ENCODE data around the gene ATP1A4.

The ATP1A4 gene

DNA sequence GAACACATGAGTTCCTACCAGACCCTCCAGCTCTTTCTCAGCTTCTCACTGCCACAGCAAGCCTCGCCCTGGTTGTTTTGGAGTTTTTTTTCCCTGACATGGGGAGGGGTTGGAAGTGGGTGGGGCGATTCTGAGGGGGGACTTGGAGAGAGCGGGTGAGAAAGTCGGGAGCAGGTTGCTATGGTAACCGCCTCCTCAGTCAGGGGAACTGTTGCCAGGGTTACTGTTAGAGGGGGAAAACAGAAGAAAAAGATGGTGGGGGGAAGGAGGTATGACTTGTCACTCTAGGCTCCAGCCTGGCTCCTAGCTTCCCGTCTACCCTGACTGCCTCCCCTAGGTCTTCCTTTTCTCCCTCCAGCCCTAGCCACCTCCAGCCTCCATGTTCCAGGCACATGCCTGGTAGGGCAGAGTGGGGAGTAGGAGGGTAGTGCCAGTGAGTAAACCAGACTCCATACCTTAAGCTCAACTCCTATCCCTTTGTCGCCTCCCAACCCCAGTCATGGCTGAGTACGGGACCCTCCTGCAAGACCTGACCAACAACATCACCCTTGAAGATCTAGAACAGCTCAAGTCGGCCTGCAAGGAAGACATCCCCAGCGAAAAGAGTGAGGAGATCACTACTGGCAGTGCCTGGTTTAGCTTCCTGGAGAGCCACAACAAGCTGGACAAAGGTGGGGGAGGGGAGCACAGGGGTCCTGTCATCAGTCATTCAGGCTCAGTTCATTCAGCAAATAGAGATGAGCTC, 59.8 kb downstream of the ATP1A4 start:
- no peaks in the 10 kb centered on the region for H3K27me3 ChIP-seq (ENCODE audit: control insufficient read depth, insufficient read depth, low read length)
- H3K9me3 ChIP-seq (ENCODE audit: control insufficient read depth, insufficient read depth, low read length) = no peaks in the 10 kb centered on the region
- no peak overlapping the region for H3K9ac ChIP-seq (ENCODE audit: low read depth, low read length)
- peaks cover 34% of the 10 kb centered on the region for H3K4me1 ChIP-seq (ENCODE audit: control insufficient read depth, insufficient read depth, low read length)
- no peak overlapping the region for H3K4me3 ChIP-seq (ENCODE audit: low read depth, low read length)
- H3K36me3 ChIP-seq (ENCODE audit: control insufficient read depth, insufficient read depth, low read length) = peaks cover 30% of the 10 kb centered on the region

DNA sequence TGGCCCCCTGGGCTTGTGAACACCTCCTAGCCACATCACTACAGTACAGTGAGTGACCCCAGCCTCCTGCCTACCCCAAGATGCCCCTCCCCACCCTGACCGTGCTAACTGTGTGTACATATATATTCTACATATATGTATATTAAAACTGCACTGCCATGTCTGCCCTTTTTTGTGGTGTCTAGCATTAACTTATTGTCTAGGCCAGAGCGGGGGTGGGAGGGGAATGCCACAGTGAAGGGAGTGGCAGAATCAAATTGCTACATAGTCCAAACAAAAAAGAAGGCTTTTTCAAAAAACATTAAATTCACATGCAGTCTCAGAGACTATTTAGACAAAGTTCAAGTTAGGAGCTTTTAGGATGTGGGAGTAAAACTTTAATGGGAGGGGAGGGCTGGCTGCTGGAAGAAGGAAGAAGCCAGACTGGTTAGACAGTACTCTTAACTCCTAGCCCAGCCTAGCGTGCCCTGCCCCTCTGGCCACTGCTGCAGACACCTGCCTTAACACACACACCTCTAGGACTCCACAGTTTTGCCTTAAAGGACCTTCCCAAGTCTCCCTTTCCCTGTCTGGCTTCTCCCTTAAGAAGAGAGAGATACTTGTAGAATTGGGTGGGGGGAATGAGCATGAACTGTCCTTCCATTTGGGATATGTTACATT, 63.2 kb downstream of the ATP1A4 start:
- Histone ChIP-seq H3K27me3 (ENCODE audit: control insufficient read depth, insufficient read depth, low read length) (no peaks in the 10 kb centered on the region), H3K4me3 (ENCODE audit: low read depth, low read length) (no peak overlapping the region), H3K4me1 (ENCODE audit: control insufficient read depth, insufficient read depth, low read length) (peaks cover 14% of the 10 kb centered on the region), H3K9ac (ENCODE audit: low read depth, low read length) (no peak overlapping the region), H3K36me3 (ENCODE audit: control insufficient read depth, insufficient read depth, low read length) (peaks cover 41% of the 10 kb centered on the region), H3K9me3 (ENCODE audit: control insufficient read depth, insufficient read depth, low read length) (no peaks in the 10 kb centered on the region)

DNA sequence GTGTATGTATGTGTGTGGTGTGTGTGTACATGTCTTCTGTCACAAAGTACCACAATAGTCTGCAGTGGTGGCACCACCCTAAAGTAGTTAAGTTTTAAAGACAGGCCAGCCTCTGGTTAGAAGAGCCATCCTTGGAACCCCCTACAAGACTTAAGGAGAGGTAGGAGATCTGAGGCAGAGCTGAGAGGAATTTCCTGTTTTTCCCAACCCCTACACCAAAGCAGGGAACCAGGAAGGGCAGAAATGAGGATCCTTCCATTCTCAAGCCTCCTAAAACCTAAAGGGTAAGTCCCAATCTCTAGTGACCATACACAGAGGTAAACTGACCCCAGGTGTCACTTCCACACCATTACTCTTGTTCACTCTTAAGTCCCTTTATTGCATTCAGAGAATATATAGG, 64.9 kb downstream of the ATP1A4 start:
- Histone ChIP-seq H3K9ac (ENCODE audit: low read depth, low read length) (no peak overlapping the region), H3K4me1 (ENCODE audit: control insufficient read depth, insufficient read depth, low read length) (peaks cover 2% of the 10 kb centered on the region), H3K4me3 (ENCODE audit: low read depth, low read length) (no peak overlapping the region), H3K36me3 (ENCODE audit: control insufficient read depth, insufficient read depth, low read length) (peaks cover 41% of the 10 kb centered on the region), H3K27me3 (ENCODE audit: control insufficient read depth, insufficient read depth, low read length) (no peaks in the 10 kb centered on the region), H3K9me3 (ENCODE audit: control insufficient read depth, insufficient read depth, low read length) (no peaks in the 10 kb centered on the region)

DNA sequence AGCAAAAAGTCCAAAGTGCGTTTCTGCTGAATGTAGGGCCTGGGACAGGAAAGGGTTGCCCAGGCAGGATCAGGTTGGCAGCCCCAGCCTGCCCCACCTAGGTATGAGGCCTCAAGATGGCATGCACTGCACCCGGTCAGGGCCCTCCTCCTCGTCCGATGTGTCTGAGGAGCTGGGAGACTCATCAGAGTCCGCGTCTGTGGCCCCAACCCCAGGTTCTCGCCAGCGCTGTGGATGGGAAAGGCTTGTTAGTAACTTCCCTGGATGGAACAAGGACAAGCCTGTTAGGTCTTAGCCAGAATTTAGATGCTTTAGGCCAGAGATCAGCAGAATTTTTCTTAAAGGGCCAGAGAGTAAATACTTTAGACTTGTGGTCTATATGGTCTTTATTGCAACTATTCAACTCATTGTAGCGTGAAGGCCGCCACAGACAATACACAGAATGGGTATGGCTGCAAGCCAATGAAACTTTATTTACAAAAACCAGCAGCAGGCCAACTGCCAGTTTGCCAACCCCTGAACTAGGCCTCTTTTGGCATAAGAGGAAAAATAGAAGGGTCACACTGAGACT, 66.2 kb downstream of the ATP1A4 start:
- no peak overlapping the region for H3K4me3 ChIP-seq (ENCODE audit: low read depth, low read length)
- H3K9me3 ChIP-seq (ENCODE audit: control insufficient read depth, insufficient read depth, low read length) = no peaks in the 10 kb centered on the region
- H3K36me3 ChIP-seq (ENCODE audit: control insufficient read depth, insufficient read depth, low read length) = peaks cover 32% of the 10 kb centered on the region
- H3K4me1 ChIP-seq (ENCODE audit: control insufficient read depth, insufficient read depth, low read length) = no peaks in the 10 kb centered on the region
- no peaks in the 10 kb centered on the region for H3K27me3 ChIP-seq (ENCODE audit: control insufficient read depth, insufficient read depth, low read length)
- no peak overlapping the region for H3K9ac ChIP-seq (ENCODE audit: low read depth, low read length)

DNA sequence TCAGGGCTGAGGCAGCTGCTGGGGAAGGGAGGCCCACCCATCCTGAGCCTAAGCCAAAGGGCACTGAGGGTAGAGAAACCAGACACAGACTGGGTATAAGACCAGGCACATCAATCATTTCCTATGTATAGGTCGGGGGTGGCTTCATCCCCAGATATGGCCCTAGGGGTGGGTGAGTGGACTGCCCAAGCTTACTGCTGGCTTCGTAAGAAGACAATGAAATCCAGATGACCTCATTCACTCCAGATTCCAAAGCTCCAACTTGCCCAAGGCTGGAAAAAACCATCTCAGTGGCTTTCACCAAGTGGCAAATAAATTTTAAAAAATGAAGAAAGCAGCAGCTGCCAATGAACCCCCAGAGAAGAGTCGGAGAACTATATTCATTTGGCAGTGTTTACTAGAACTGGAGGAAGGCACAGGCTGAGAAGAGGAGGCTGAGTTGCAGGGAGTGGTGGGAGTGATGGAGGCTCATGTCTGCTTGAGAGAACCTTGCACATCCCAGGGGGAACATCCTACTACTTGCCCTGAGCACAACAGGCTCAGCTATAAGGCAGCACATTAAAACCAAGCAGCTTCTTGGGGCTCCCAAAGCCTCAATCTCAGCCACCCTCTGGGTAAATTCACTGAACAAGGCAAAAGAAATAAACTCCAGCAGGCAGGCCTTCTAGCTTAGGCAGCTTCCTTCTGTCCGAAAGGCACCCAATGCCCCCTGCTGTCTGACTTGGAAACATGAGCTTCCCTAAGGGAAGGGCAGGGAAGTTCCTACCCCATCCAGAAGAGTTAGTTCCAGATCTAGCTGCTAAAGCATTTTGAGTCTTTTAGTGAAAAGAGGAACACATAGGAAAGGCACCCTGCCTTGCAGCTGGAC, 67.9 kb downstream of the ATP1A4 start:
- Histone ChIP-seq H3K36me3 (ENCODE audit: control insufficient read depth, insufficient read depth, low read length) (peaks cover 34% of the 10 kb centered on the region), H3K4me1 (ENCODE audit: control insufficient read depth, insufficient read depth, low read length) (no peaks in the 10 kb centered on the region), H3K9me3 (ENCODE audit: control insufficient read depth, insufficient read depth, low read length) (no peaks in the 10 kb centered on the region), H3K4me3 (ENCODE audit: low read depth, low read length) (no peak overlapping the region), H3K9ac (ENCODE audit: low read depth, low read length) (no peak overlapping the region), H3K27me3 (ENCODE audit: control insufficient read depth, insufficient read depth, low read length) (no peaks in the 10 kb centered on the region)

DNA sequence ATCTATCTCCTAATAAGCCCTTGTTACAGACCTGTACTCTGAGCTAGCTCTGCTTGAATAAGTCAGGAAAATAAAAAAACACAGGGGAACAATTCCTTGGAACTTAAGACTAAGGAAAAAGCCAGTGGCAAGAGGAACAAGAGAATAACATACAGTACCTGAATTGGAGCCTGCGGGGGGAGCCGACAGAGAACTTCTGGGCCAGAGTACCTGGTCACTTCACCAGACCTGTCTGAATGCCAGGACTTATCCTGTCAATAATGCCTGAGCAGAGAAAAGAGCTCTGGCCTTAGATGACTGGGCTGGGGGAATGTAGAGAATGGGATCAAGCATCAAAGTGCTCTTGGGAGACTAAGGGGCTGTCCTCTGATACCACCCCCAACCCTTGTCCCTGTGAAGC, 68.9 kb downstream of the ATP1A4 start:
- no peaks in the 10 kb centered on the region for H3K9me3 ChIP-seq (ENCODE audit: control insufficient read depth, insufficient read depth, low read length)
- H3K27me3 ChIP-seq (ENCODE audit: control insufficient read depth, insufficient read depth, low read length) = no peaks in the 10 kb centered on the region
- no peak overlapping the region for H3K4me3 ChIP-seq (ENCODE audit: low read depth, low read length)
- H3K9ac ChIP-seq (ENCODE audit: low read depth, low read length) = no peak overlapping the region
- H3K4me1 ChIP-seq (ENCODE audit: control insufficient read depth, insufficient read depth, low read length) = no peaks in the 10 kb centered on the region
- H3K36me3 ChIP-seq (ENCODE audit: control insufficient read depth, insufficient read depth, low read length) = peaks cover 41% of the 10 kb centered on the region

DNA sequence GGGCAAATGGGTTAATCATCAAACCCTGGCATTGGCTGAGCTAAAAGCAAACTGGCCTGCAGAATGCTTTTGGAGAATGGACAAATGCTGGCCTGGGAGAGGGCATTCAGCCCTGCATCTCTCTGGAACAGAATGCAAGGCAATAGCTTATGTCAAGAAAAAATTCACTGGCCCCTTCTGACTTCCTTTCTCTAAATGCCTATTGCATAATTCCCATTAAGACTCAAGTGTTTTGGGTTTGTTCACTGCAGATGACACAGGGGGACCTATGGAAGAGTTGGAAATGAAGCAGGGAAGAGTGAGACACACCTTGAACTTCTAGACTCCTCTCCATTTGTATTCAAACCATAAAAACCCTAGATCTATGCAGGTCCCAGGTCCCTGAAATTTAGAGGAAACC, 69.7 kb downstream of the ATP1A4 start:
- Histone ChIP-seq H3K27me3 (ENCODE audit: control insufficient read depth, insufficient read depth, low read length) (no peaks in the 10 kb centered on the region), H3K4me3 (ENCODE audit: low read depth, low read length) (no peak overlapping the region), H3K9ac (ENCODE audit: low read depth, low read length) (no peak overlapping the region), H3K9me3 (ENCODE audit: control insufficient read depth, insufficient read depth, low read length) (no peaks in the 10 kb centered on the region), H3K4me1 (ENCODE audit: control insufficient read depth, insufficient read depth, low read length) (no peaks in the 10 kb centered on the region), H3K36me3 (ENCODE audit: control insufficient read depth, insufficient read depth, low read length) (peaks cover 41% of the 10 kb centered on the region)

DNA sequence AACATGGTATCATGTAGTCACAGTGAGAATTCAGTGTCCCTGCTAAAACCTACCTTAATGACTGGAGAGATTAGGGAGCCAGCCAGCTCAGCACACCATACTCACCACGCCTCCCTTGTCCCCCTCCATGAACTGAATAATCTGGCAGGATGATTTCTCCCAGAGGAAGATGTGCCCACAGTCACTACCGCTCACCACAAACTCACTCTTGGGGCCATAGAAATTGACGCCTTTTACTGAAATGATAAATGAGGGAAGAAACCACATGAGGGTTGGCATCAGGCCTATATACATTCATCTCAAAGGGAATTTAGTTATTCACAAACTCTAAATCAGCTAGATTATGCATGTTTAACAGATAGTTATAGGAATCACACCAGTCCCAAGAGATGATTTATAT, 71.1 kb downstream of the ATP1A4 start:
- no peak overlapping the region for H3K4me3 ChIP-seq (ENCODE audit: low read depth, low read length)
- no peaks in the 10 kb centered on the region for H3K9me3 ChIP-seq (ENCODE audit: control insufficient read depth, insufficient read depth, low read length)
- no peaks in the 10 kb centered on the region for H3K4me1 ChIP-seq (ENCODE audit: control insufficient read depth, insufficient read depth, low read length)
- peaks cover 52% of the 10 kb centered on the region for H3K36me3 ChIP-seq (ENCODE audit: control insufficient read depth, insufficient read depth, low read length)
- no peaks in the 10 kb centered on the region for H3K27me3 ChIP-seq (ENCODE audit: control insufficient read depth, insufficient read depth, low read length)
- H3K9ac ChIP-seq (ENCODE audit: low read depth, low read length) = no peak overlapping the region

DNA sequence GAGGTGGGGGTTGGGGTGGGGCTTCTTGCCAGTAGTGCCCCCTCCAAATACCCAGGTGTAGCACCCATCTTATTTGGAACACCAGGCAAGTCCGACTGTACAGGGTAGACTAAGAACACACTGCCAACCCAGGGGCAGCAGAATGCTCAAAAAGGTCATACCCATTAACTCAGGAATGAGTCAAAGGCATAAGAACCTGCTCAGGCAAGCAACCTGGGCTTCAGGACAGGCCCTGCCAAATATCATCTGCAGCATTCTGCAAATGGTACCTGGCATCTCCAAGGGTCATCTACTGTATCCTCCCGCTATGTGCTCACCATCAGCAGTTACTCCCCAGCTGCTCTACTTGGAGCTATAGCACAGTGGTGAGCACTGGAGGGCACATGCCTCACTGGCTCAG, 73.2 kb downstream of the ATP1A4 start:
- H3K27me3 ChIP-seq (ENCODE audit: control insufficient read depth, insufficient read depth, low read length) = no peaks in the 10 kb centered on the region
- H3K4me1 ChIP-seq (ENCODE audit: control insufficient read depth, insufficient read depth, low read length) = no peaks in the 10 kb centered on the region
- H3K36me3 ChIP-seq (ENCODE audit: control insufficient read depth, insufficient read depth, low read length) = peaks cover 50% of the 10 kb centered on the region
- no peak overlapping the region for H3K9ac ChIP-seq (ENCODE audit: low read depth, low read length)
- no peak overlapping the region for H3K4me3 ChIP-seq (ENCODE audit: low read depth, low read length)
- H3K9me3 ChIP-seq (ENCODE audit: control insufficient read depth, insufficient read depth, low read length) = no peaks in the 10 kb centered on the region

DNA sequence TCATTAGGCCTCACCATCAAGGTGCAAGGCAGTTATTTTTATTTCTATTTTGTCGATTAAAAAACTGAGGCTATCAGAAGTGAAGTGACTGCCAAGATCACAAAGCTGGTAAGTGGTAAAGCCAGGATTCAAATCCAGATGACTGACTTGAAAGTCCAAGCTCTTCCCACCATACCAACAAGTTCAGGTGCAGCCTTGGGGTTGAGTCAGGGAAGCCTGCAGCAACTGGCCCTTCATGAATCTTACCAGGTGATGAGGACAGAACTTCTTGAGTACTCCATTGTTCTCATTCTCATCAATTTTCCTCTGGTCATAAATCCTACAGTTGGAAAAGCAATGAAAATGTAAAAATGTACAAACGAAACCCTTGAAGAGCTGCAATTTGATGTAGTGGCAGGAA, 73.9 kb downstream of the ATP1A4 start:
- H3K9me3 ChIP-seq (ENCODE audit: control insufficient read depth, insufficient read depth, low read length) = no peaks in the 10 kb centered on the region
- H3K4me1 ChIP-seq (ENCODE audit: control insufficient read depth, insufficient read depth, low read length) = no peaks in the 10 kb centered on the region
- H3K9ac ChIP-seq (ENCODE audit: low read depth, low read length) = no peak overlapping the region
- H3K27me3 ChIP-seq (ENCODE audit: control insufficient read depth, insufficient read depth, low read length) = no peaks in the 10 kb centered on the region
- H3K36me3 ChIP-seq (ENCODE audit: control insufficient read depth, insufficient read depth, low read length) = peaks cover 50% of the 10 kb centered on the region
- no peak overlapping the region for H3K4me3 ChIP-seq (ENCODE audit: low read depth, low read length)

DNA sequence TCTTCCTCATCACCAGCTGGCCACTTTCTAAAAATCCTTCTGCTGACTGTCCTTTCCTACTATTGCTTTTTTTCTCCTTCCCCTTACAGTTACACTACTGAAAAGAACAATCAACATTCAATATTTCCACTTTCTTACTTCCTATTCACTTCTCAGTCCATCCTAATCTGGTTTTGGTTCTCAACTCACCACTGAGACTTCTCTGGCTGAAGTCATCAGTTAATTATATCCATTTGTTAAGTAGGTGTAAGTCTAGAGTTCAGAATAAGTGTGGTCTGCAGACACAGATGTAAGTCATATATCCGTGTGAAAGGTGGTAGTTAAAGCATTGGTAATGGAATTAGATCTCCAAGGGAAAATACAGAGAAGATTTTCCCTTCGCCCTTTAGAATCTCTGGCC, 75.2 kb downstream of the ATP1A4 start:
- Histone ChIP-seq H3K4me1 (ENCODE audit: control insufficient read depth, insufficient read depth, low read length) (no peaks in the 10 kb centered on the region), H3K9ac (ENCODE audit: low read depth, low read length) (no peak overlapping the region), H3K4me3 (ENCODE audit: low read depth, low read length) (no peak overlapping the region), H3K36me3 (ENCODE audit: control insufficient read depth, insufficient read depth, low read length) (peaks cover 56% of the 10 kb centered on the region), H3K27me3 (ENCODE audit: control insufficient read depth, insufficient read depth, low read length) (no peaks in the 10 kb centered on the region), H3K9me3 (ENCODE audit: control insufficient read depth, insufficient read depth, low read length) (no peaks in the 10 kb centered on the region)
